ENCODE measurements around the gene METTL27.

DNA sequence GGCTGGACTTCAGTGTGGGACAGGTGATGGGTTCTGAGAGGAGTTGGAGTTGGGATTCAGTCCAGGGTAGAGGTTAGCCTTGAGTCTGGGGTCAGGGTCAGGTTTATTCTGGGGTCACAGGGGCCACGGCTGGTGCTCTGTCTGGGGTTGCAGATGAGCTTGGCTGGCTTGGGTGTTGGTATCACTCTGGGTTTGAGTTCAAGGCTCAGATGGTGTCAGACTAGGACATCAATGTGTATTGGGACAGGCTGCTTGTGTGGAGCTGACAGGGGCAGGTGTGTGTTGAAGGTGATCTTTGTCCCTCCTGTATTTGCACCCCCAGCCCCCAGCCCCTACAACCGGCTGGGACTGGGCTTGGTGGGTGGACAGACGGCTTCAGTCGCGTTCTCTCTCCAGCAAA lies 45.4 kb upstream of the METTL27 start:
- TF ChIP-seq BHLHE40 (IDR thresholded peaks at IDR 0.05; ENCODE audit: borderline replicate concordance), result no peak
- TF ChIP-seq, protein P1, sequence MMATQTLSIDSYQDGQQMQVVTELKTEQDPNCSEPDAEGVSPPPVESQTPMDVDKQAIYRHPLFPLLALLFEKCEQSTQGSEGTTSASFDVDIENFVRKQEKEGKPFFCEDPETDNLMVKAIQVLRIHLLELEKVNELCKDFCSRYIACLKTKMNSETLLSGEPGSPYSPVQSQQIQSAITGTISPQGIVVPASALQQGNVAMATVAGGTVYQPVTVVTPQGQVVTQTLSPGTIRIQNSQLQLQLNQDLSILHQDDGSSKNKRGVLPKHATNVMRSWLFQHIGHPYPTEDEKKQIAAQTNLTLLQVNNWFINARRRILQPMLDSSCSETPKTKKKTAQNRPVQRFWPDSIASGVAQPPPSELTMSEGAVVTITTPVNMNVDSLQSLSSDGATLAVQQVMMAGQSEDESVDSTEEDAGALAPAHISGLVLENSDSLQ (IDR thresholded peaks at IDR 0.05), result no peak
- TF ChIP-seq SP1 (IDR thresholded peaks at IDR 0.05), result no peak

Data from HEK293T (cell line).